Superior temporal gyrus (tissue), 1 donor: ENCODE data around the gene HAUS5.
"Not testable (repeated sequence)": the region's sequence is repeated elsewhere in the genome, so short reads cannot be mapped to it uniquely, and the experiment has no call there.

Source experiments
- DNase-seq: peaks from one replicate; pipeline ENCODE4 v3.0.0-alpha.2; 2016; ENCODE audit errors: extremely low spot score

The HAUS5 gene

DNA sequence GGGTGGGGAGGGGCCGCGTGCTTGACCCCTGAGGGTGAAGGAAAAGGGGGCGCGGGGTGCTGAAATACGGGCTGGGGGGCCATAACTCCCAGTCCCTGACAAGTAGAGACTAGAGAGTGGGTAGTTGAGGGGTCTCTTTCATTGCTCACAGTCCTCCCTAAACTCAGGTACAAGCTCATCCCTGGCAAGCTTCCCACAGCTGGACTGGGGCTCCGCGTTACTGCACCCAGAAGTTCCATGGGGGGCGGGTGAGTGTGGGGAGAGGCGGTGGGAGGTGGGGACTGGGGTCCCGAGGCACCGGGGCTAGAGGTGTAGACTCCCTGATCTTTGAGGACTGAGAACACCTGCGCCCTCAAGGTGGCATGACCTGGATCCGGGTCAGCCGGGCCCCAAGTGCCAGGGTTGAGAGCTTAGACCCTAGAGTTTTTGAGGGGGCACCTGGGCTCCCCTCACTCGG, 30.3 kb downstream of the HAUS5 start:
- no peak for DNase-seq

DNA sequence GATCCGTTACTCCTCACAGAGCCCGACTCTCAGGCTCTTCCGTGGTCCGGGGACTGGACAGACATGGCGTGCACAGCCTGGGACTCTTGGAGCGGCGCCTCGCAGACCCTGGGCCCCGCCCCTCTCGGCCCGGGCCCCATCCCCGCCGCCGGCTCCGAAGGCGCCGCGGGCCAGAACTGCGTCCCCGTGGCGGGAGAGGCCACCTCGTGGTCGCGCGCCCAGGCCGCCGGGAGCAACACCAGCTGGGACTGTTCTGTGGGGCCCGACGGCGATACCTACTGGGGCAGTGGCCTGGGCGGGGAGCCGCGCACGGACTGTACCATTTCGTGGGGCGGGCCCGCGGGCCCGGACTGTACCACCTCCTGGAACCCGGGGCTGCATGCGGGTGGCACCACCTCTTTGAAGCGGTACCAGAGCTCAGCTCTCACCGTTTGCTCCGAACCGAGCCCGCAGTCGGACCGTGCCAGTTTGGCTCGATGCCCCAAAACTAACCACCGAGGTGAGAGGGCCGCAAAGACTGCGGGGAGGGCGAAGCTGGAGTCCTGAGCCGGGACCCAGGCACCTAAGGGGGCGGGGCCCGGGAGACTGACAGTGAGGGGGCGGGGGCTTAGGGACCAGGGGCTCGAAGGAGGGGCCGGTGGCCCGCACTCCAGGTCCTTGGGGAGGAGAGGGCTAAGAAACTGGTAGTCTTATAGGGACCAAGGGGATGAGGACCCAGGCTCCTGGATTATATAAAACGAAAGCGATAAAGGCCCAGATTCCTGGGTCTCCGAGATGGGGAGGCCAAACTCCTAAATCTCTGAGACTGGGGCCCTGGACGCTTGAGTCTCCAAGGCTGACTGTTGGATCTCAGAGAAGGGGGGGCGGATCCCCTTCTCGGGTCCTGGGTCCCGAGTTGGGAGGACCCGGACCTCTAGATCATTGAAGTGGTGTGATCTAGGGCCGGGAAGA, 31.0 kb downstream of the HAUS5 start:
- DNase-seq, result peak; percentile 14

DNA sequence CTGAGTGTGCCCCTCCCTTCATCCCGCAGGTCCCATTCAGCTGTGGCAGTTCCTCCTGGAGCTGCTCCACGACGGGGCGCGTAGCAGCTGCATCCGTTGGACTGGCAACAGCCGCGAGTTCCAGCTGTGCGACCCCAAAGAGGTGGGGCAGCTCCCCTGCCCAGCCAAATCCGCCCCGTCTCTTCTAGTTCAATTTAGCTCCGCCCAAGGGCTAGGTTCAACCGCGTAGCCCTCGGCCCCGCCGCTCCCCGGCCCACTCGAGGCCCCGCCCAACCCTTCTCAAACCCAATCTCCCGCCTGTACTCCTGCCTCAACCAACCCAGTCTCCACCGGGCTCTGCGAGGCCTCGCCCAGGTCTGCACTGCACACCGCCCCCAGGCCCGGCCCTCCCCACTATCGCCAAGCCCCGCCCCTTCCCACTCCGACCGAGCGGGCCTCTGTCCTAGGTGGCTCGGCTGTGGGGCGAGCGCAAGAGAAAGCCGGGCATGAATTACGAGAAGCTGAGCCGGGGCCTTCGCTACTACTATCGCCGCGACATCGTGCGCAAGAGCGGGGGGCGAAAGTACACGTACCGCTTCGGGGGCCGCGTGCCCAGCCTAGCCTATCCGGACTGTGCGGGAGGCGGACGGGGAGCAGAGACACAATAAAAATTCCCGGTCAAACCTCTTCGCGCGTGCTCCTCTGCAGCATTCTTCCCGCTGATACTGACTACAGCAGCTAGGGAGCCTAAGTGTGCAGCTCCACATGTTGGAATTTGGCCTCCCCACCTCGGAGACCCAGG, 31.9 kb downstream of the HAUS5 start:
- peak; percentile 21 for DNase-seq

DNA sequence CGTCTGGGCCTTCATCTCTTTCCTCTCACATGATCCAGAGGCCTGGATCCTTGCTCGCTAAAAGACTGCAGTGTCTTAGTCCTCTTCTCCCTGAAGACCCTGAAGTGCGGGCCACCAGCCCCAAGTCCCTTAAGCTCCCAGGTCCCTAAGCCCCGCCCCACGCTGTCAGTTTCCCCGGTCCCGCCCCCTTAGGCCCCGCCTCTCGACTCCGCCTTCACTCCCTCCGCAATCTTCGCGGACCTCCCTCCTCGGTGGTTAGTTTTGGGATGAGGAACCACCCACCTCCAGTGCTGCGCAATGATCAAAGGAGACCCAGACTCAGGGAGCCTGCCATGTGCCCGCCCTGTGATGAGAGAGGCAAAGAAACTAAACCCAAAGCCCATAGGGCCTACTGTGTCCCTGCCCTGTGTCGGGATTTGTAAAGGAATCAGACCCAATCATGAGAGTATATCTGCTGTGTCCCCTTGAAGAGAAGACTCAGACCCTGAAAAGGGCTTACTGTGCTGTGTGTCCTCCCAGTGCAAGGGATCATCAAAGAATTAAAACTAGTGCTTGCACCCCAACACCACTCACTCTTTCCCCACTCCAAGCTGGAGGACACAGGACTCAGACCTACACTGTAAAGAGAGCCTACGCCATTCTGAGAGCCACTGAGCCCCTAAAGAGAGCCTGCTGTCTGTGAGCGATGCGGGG, 32.6 kb downstream of the HAUS5 start:
- DNase-seq, result peak; percentile 26

DNA sequence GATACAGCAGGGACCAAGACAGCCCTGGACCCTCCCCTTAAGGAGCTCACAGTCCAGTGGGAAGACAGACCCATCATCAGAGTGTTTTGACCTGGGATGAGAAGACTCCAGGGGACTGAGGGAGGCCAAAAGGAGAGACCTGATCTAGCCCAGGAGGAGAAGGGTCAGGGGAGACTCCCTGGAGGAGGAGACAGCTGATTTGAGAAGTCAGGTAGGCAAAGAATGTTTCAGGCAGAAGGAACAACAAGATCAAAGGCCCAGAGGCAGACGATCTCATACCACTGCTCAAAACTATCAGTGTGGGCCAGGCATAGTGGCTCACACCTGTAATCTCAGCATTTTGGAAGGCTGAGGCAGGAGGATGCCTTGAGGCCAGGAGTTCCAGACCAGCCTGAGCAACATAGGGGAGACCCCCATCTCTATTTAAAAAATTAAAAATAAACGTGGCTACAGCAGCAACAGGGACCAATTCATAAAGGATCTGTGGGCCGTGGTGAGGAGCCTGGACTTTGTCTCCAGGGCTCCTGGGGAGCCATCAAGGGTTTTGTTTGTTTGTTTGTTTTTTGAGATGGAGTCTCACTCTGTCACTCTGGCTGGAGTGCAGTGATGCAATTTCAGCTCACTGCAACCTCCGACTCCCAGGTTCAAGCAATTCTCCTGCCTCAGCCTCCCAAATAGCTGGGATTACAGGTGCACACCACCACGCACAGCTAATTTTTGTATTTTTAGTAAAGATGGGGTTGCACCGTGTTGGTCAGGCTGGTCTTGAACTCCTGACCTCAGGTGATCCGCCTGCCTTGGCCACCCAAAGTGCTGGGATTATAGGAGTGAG, 33.4 kb downstream of the HAUS5 start:
- DNase-seq, result no peak

DNA sequence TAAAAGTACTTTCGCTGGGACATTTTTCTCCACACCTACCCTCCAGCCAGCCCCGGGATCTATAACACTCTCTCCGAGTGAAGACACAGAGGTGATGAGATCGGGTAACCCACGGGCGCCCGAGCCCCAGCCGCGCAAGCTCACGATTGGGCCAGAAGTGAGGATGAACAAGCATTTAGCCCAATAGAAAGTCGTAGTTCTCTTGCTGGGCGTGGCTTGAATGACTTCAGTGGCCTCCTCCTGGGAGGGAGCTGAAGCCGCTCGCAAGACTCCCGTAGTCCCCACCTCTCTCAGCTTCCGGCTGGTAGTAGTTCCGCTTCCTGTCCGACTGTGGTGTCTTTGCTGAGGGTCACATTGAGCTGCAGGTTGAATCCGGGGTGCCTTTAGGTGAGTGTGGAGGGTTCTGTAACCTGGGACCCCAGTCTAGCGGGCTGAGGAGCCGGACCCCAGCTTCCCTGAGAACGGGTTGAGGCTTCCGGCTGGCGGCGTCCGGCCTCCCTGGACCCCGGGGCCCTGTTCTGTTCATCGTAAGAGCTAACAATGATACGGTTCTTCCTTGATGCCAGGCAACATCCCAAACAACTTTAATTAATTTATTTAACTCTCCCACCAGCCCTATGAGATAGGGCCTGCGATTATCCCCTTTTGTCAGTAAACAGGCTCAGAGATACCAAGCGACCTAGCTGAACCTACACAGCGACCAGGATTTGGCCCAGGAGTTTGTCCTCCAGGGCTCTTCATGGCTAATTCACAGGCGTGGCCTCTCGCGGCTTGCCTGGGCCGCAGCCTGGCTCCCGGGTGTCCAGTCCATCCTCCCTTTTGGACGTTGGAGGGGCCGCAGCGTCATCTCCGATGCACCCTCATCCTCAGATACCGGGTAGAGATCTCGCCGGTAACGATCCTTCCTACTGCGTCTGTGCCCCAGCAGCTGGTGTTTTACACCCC, 35.8 kb downstream of the HAUS5 start, which contains the start of gene COX6B1:
Gene COX6B1, plus strand, starts transcription at position 307 of the 945 bp plus-strand sequence. CDS start 2,921 bp downstream, outside the sequence.
- peak; percentile 100 for DNase-seq

DNA sequence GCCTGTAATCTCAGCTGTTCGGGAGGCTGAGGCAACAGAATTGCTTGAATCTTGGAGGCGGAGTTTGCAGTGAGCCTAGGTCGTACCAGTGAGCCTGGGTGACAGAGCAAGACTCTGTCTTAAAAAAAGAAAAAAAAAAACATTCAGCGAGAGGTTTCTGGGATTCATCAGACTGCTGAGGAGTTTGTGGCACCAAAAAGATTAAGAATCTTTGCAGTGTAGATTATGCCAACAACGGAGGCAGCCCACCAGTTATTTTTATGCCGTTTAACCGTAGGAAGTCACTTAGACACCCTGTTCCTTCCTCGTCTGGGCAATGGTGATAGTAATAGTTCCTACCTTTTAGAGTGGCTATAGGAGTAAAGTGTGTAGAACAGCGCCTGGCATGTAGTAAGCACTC, 38.0 kb downstream of the HAUS5 start:
- DNase-seq, result no peak

DNA sequence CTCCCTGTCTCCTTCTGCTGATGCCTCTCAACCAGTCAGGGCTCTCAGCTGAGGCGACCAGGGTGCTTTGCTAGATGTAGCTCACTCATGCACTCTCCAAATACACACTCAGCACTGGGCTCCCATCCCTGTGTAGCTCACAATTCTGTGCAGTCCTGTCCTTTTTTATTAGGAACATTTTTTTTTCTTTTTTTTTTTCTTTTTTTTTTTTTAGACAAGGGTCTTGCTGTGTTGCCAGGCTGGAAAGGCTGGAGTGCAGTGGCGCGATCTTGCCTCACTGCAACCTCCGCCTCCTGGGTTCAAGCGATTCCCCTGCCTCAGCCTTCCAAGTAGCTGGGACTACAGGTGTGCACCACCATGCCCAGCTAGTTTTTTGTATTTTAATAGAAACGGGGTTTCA, 42.3 kb downstream of the HAUS5 start:
- DNase-seq, result not testable (repeated sequence)

DNA sequence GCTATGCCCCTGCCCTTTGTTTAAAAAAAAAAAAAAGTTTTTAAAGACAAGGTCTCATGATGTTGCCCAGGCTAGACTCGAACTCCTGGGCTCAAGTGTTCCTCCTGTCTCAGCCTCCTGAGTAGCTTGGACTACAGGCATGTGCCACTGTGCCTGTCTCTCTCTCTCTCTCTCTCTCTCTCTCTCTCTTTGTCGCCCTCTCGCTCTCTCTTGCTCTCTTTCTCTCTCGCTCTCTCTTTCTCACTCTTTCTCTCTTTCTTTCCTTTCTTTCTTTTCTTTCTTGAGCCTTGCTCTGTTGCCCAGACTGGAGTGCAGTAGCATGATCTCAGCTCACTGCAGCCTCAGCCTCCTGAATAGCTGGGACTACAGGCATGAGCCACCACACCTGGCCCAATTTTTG, 43.1 kb downstream of the HAUS5 start:
- DNase-seq, result no peak

DNA sequence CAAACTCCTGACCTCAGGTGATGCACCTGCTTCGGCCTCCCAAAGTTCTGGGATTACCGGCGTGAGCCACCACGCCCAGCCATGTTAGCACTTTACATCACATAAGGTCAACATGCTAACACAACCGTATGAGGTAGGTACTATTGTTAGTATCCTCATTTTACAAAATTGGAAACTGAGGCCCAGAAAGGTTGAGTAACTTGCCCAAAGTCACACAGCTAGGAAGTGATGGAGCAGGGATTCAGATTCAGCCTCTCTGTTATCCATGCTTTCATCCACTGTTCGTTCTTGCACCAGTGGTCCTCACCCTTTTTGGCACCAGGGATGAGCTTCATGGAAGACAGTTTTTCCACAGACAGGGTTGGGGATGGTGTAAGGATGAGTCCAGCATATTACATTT, 44.2 kb downstream of the HAUS5 start:
- no peak for DNase-seq

DNA sequence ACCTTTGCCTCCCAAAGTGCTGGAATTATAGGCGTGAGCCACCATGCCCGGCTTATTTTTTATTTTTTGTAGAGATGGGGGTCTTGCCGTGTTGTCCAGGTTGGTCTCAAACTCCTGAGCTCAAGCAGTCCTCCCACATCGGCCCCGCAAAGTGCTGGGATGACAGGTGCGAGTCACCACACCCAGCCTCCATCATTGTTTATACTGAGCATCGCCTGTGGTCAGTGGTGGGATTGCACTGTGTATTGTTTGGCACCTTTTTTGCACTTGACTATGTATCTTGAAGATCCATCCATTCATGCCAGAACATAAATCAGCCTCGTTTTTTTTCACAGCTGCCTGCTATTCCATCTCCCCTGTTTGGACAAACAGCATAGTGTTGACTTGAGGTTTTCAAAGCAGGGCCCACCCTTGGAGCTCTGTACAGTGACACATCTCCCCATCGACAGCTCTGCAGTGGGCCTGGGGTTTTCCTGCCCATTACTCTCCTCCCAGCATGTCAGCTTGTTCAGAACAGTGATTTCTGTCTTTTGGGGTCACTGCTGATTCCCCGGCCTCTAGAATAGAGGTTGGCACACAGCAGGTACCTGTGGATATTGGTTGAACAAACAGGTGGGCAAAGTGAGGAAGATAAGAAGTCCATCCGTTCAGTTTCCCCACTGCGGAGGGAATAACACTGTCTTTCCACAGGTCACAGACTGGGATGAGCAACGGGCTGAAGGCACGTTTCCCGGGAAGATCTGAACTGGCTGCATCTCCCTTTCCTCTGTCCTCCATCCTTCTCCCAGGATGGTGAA, 45.6 kb downstream of the HAUS5 start:
- no peak for DNase-seq

DNA sequence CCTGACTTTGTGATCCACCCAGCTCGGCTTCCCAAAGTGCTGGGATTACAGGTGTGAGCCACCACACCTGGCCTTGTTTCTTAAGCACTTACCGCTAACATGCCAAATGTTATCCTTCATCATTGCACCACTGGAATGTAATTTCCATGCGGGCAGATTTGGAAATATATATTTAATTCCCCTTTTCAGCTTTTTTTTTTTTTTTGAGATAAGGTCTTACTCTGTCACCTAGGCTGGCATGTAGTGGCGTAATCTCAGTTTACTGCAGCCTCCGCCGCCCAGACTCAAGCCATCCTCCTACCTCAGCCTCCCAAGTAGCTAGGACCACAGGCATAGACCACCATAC, 49.4 kb downstream of the HAUS5 start:
- no peak for DNase-seq

DNA sequence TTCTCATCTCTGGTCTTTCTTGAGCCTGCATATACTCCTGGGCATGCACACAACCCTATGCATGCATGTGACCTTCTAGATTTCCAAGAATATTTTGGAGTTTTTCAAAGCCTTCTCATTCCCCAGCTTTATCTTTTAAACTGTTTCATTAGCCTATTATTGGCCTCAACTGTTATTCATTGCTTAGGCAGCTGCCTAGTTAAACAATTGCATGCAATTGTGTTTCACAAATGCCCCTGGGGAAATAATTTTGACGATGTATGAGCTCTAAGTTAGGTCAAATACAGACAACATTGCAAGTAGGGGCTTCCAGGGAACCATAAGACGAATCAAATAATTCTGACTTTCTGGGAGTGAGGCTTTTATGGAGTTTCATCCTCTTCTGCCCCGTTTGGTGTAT, 51.4 kb downstream of the HAUS5 start:
- DNase-seq, result no peak

DNA sequence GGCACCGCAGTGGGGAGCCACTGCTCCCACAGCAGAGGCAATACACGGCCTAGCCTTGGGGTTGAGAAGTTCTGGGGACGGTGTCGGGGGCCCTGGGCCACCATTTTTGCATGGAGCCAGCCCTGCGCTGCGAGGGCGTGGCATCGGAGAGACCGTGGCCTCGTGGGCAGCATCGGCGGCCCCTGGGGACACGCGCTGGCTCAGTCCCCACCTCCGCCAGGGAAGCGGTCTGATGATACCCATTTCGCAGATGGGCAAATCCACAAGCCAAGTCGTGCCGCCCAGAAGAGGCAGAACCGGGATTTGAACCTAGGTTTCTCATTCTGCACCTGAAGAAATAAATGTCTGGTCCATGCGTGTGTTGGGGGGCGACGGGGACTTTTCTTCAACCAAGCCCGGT, 52.6 kb downstream of the HAUS5 start:
- no peak for DNase-seq

DNA sequence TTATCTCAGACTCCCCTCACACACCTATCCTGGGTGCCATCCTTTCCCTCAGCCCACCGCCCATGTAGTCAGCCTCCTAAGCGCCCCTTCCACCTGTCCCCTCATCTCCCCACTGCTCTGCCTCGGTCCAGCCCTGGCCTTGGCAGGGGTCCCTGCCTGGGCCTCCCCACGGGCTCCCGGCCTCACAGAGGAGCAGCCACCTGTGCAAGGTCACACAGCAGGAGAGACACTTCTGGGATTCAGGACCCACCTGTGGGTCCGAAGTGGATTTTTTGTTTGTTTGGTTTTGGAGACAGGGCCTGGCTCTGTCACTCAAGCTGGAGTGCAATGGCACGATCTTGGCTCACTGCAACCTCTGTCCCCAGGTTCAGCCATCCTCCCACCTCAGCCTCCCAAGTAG, 53.1 kb downstream of the HAUS5 start:
- no peak for DNase-seq

DNA sequence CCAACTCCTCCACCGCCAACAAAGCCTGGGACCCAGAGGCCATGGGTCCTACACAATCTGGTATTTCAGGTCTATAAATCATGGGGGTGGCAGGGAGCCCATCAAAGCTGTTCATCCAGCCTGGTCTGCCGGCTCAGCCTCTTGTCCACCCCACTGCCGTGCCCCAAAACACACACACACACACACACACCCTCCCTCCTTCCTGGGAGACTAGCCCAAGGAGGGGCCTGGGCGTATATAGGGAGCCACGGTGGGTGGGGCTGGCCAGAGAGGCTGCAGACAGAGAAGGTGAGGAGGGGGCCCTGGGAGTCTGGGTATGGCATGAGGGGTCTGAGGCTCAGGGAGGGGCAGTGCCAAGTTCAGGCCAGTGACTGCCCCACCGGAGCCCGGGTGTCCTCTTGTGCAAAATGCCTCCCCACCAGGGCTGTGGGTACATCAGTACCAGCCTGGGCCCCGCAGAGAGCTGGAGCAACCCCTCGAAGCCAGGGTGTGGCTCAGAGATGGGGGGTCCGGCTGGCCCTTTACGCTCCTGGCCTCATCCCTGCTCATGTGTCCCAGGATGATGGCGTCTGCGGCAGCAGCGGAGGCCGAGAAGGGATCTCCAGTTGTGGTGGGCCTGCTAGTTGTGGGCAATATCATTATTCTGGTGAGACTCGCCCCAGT, 53.8 kb downstream of the HAUS5 start, which contains the start of gene UPK1A:
Gene UPK1A, plus strand, starts transcription at position 267 of the 663 bp plus-strand sequence. Its CDS starts 296 bp downstream, at position 563.
- no peak for DNase-seq

DNA sequence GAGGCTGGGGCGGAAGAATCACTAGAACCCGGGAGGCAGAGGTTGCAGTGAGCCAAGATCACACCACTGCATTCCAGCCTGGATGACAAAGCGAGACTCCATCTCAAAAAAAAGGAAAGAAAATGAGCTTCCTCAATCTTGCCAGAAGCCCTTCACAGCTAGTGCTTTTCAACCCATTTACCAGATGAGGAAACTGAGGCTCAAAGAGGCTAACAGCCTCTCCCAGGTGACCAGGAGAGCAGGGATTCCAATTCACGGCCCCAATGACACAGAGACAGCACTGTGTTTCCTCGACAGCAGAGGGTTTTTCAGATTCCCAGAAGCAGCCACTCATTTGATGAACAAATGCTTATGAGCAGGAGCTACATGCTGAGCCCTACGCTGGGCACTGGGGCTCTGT, 57.0 kb downstream of the HAUS5 start:
- DNase-seq, result no peak

DNA sequence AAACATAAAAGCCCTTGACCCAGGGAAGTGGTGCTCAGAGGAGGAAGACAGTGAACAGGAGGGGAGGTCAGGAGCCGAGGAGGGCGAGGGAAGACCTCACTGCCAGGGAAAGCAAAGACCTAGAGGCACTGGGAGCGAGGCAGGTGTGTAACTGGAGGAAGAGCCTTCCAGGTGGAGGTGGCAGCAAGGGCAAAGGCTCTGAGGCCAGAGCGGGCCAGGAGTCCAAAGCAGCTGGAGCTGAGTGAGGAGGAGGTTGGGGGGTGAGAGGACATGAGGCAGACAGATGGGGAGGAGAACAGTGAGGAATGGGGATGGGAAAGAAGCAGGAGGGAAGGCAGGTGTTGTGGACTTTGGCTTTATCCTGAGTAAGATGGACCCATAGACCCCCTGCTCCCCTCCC, 57.4 kb downstream of the HAUS5 start:
- no peak for DNase-seq

DNA sequence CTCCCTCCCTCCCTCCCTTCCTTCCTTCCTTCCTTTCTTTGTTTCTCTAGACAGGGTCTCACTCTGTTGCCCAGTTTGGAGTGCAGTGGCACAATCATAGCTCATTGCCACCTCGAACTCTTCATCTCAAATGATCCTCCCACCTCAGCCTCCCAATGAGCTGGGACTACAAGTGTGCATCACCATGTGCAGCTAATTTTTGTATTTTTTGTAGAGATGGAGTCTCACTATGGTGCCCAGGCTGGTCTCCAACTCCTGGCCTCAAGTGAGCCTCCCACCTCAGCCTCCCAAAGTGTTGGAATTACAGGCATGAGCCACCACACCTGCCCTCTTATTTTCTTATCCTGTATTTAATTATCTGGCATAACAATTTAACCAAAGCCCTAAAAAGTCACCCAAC, 58.2 kb downstream of the HAUS5 start:
- DNase-seq, result no peak
